BE2C (cell line): ENCODE results near the gene GRIK5.

ENCODE experiments used
- DNase-seq: peaks from one replicate; pipeline ENCODE4 v3.0.0-alpha.2; 2020
- H3K27me3 ChIP-seq: fragments of 250-450 bp; sonication (Bioruptor Pico); 2 replicates; pipeline ENCODE4 v1.5.1; 2020; ENCODE audit warnings: mild to moderate bottlenecking
- H3K36me3 ChIP-seq: fragments of 250-450 bp; sonication (Bioruptor Pico); 2 replicates; pipeline ENCODE4 v1.5.1; 2020; ENCODE audit warnings: mild to moderate bottlenecking
- H3K4me1 ChIP-seq: fragments of 250-450 bp; sonication (Bioruptor Pico); 2 replicates; pipeline ENCODE4 v1.5.1; 2020
- H3K4me3 ChIP-seq: 2 replicates; pipeline ENCODE4 v1.5.1; 2011; ENCODE audit warnings: low read depth, low read length
- H3K9me3 ChIP-seq: fragments of 250-450 bp; sonication (Bioruptor Pico); 2 replicates; pipeline ENCODE4 v1.5.1; 2020
- TF ChIP-seq, protein P1 (sequence below): IDR thresholded peaks from 2 replicates; pipeline ENCODE4 v1.5.1; 2012; ENCODE audit warnings: mild to moderate bottlenecking, low read depth, low read length

The GRIK5 gene

GRCh38 chr19:41977916-41978315 lies 92.1 kb downstream of the GRIK5 start:
- TF ChIP-seq, protein P1, sequence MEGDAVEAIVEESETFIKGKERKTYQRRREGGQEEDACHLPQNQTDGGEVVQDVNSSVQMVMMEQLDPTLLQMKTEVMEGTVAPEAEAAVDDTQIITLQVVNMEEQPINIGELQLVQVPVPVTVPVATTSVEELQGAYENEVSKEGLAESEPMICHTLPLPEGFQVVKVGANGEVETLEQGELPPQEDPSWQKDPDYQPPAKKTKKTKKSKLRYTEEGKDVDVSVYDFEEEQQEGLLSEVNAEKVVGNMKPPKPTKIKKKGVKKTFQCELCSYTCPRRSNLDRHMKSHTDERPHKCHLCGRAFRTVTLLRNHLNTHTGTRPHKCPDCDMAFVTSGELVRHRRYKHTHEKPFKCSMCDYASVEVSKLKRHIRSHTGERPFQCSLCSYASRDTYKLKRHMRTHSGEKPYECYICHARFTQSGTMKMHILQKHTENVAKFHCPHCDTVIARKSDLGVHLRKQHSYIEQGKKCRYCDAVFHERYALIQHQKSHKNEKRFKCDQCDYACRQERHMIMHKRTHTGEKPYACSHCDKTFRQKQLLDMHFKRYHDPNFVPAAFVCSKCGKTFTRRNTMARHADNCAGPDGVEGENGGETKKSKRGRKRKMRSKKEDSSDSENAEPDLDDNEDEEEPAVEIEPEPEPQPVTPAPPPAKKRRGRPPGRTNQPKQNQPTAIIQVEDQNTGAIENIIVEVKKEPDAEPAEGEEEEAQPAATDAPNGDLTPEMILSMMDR, result no peak
- Histone ChIP-seq H3K27me3 (no peaks in the 10 kb centered on the region), H3K9me3 (no peaks in the 10 kb centered on the region), H3K4me3 (no peak overlapping the region), H3K4me1 (no peaks in the 10 kb centered on the region), H3K36me3 (peaks cover 95% of the 10 kb centered on the region)
- no peak for DNase-seq

DNA sequence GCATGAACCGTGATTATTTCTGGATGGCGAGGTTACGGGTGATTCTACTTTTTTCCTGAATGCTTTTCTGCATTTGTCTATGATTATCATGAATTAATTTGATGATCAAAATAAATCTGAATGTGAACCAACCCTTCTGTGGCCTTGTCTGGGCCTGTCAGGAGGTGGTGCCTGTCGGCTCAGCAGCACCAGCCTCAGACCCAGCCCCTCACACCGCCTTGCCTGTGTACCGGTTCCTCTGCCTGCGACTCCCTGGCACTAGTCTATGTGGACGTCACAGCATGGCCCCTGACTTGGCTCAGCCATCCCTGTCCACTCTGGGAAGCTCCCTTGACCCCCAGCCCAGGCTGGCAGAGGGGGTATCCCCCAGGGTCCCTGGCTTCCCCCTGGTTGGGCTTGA lies 95.4 kb downstream of the GRIK5 start:
- Histone ChIP-seq H3K36me3 (peaks cover 90% of the 10 kb centered on the region), H3K9me3 (no peaks in the 10 kb centered on the region), H3K27me3 (no peaks in the 10 kb centered on the region), H3K4me3 (no peak overlapping the region), H3K4me1 (no peaks in the 10 kb centered on the region)
- DNase-seq, result no peak
- TF ChIP-seq, protein P1, result no peak

GRCh38 chr19:41971363-41971762 lies 98.6 kb downstream of the GRIK5 start:
- H3K4me1 ChIP-seq, result no peaks in the 10 kb centered on the region
- H3K9me3 ChIP-seq, result no peaks in the 10 kb centered on the region
- H3K4me3 ChIP-seq, result no peak overlapping the region
- no peak for DNase-seq
- H3K27me3 ChIP-seq, result no peaks in the 10 kb centered on the region
- TF ChIP-seq, protein P1, result no peak
- peaks cover 88% of the 10 kb centered on the region for H3K36me3 ChIP-seq

GRCh38 chr19:41969772-41970458 lies 100.1 kb downstream of the GRIK5 start:
- Histone ChIP-seq H3K4me1 (no peaks in the 10 kb centered on the region), H3K9me3 (no peaks in the 10 kb centered on the region), H3K27me3 (no peaks in the 10 kb centered on the region), H3K36me3 (peaks cover 91% of the 10 kb centered on the region), H3K4me3 (no peak overlapping the region)
- DNase-seq, result no peak
- TF ChIP-seq, protein P1, result no peak

- Histone ChIP-seq H3K4me1 (no peaks in the 10 kb centered on the region), H3K9me3 (no peaks in the 10 kb centered on the region), H3K36me3 (peaks cover 82% of the 10 kb centered on the region), H3K4me3 (no peak overlapping the region), H3K27me3 (no peaks in the 10 kb centered on the region)
- TF ChIP-seq, protein P1, result no peak
- DNase-seq, result no peak
Measured at GRCh38 chr19:41968751-41969595, 101.0 kb downstream of the GRIK5 start.
